Measurements from ENCODE around the gene RRP1B. TPM values are rescaled to one million over a fixed set of nuclear protein-coding genes. Genes with fewer than 3 reads are reported as not detected.
A peak's percentile ranks its signal among the peaks of the same experiment; 100 is the strongest.

RRP1B gene
- total and polyA plus RNA-seq, 9 of the 15 experiments (the other 6 are each of a cell fraction or from before 2014, with no cell fraction given), result 6.8 to 66.6 (median 41.9) TPM

GRCh38 chr21:43734131-43734927 lies 75.0 kb downstream of the RRP1B start (continued):
- TF ChIP-seq ZKSCAN3 (CRISPR knock-in tag; IDR thresholded peaks at IDR 0.05), result no peak
- no peak for TF ChIP-seq ZNF507 (tag; conservative IDR thresholded peaks at IDR 0.05)
- no peak for TF ChIP-seq FOS (IDR thresholded peaks at IDR 0.05; ENCODE audit: extremely low read depth, insufficient read length)
- no peak for TF ChIP-seq GMEB1 (CRISPR knock-in tag; IDR thresholded peaks at IDR 0.05)
- TF ChIP-seq BHLHE40 (IDR thresholded peaks at IDR 0.05; ENCODE audit: low read length), result no peak
- TF ChIP-seq WHSC1 (IDR thresholded peaks at IDR 0.05; ENCODE audit: low read length), result no peak

GRCh38 chr21:43734928-43735229 lies 75.5 kb downstream of the RRP1B start:
- no peak overlapping the region for H3K4me2 ChIP-seq (ENCODE audit: insufficient read depth, low read length)
- H2AFZ ChIP-seq (ENCODE audit: low read depth, low read length), result no peak overlapping the region
- intact Hi-C loops (cut with micrococcal nuclease), result no loop called here
- peaks cover 76% of the 10 kb centered on the region for H3K36me3 ChIP-seq (ENCODE audit: control insufficient read depth, insufficient read depth, low read length)
- H3K79me2 ChIP-seq (ENCODE audit: control insufficient read depth, insufficient read depth, low read length), result peaks cover 74% of the 10 kb centered on the region
- ChIA-PET POLR2A (no interaction called here), CTCF (ENCODE audit: low intra/inter-chr PET ratio) (no interaction called here)
- H3K9ac ChIP-seq (ENCODE audit: insufficient read depth in 1 of 2, low read depth in 2 of 2, low read length in 2 of 2), result peak overlapping the region in 1 of 2 experiments; percentile 80; a peak in 2 of 4 replicates
- H3K9me1 ChIP-seq (ENCODE audit: control insufficient read depth, insufficient read depth, low read length), result peaks cover 12% of the 10 kb centered on the region
- no peak for TF ChIP-seq EHMT2 (IDR thresholded peaks at IDR 0.05)
- no peak for TF ChIP-seq CSDE1 (IDR thresholded peaks at IDR 0.05)
- no peak for TF ChIP-seq SNIP1 (IDR thresholded peaks at IDR 0.05; ENCODE audit: low read depth)
- TF ChIP-seq NFE2L1 (tag; IDR thresholded peaks at IDR 0.05; ENCODE audit: borderline replicate concordance, low read depth), result no peak
- TF ChIP-seq USF1 (CRISPR knock-in tag; IDR thresholded peaks at IDR 0.05), result no peak
- TF ChIP-seq TCF7 (IDR thresholded peaks at IDR 0.05; ENCODE audit: borderline replicate concordance), result no peak
- TF ChIP-seq RHOXF2B (CRISPR knock-in tag; conservative IDR thresholded peaks at IDR 0.05), result no peak
- H3K27ac ChIP-seq (ENCODE audit: extremely low read depth, low read depth, low read length), result no peak overlapping the region
- in situ Hi-C loops (cut with MboI), result no loop called here
- no peak for FAIRE-seq
- peaks cover 23% of the 10 kb centered on the region for H4K20me1 ChIP-seq (replicated peaks; ENCODE audit: control insufficient read depth, insufficient read depth, low read length)
- H3K9me3 ChIP-seq (replicated peaks; ENCODE audit: control insufficient read depth, insufficient read depth, low read depth, low read length), result no peaks in the 10 kb centered on the region
- DNase-seq (ENCODE audit: extremely low read depth in 1 of 4, low spot score in 3 of 4), result no peak
- no peak for ATAC-seq
- H3K27me3 ChIP-seq (ENCODE audit: control insufficient read depth in 2 of 2, insufficient read depth in 2 of 2, low read length in 2 of 2), result no peaks in the 10 kb centered on the region
- WGBS (ENCODE audit: insufficient coverage, low coverage, missing lambda C conversion rate), result 79% methylated on average over 9 of the region's 9 CpGs
- peaks cover 20 to 64% of the 10 kb centered on the region in 2 experiments for H3K4me1 ChIP-seq (replicated peaks in 1 of 2; ENCODE audit: control insufficient read depth in 2 of 2, insufficient read depth in 2 of 2, low read length in 2 of 2)
- no peak overlapping the region for H3K4me3 ChIP-seq
- no TSS peak for BruUV-seq (replicated peaks)

All from K562 (cell line).